Measurements from ENCODE around the gene ZBTB5. TPM values are rescaled to one million over a fixed set of nuclear protein-coding genes. Genes with fewer than 3 reads are reported as not detected.
A peak's percentile ranks its signal among the peaks of the same experiment; 100 is the strongest.
"Not testable (repeated sequence)": the region's sequence is repeated elsewhere in the genome, so short reads cannot be mapped to it uniquely, and the experiment has no call there.

Gene ZBTB5, protein sequence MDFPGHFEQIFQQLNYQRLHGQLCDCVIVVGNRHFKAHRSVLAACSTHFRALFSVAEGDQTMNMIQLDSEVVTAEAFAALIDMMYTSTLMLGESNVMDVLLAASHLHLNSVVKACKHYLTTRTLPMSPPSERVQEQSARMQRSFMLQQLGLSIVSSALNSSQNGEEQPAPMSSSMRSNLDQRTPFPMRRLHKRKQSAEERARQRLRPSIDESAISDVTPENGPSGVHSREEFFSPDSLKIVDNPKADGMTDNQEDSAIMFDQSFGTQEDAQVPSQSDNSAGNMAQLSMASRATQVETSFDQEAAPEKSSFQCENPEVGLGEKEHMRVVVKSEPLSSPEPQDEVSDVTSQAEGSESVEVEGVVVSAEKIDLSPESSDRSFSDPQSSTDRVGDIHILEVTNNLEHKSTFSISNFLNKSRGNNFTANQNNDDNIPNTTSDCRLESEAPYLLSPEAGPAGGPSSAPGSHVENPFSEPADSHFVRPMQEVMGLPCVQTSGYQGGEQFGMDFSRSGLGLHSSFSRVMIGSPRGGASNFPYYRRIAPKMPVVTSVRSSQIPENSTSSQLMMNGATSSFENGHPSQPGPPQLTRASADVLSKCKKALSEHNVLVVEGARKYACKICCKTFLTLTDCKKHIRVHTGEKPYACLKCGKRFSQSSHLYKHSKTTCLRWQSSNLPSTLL
- 10 to 100 TPM; 29.5 to 32.0 (median 31.6) TPM for polyA plus RNA-seq (ENCODE audit: insufficient read length in 4 of 4)

DNA sequence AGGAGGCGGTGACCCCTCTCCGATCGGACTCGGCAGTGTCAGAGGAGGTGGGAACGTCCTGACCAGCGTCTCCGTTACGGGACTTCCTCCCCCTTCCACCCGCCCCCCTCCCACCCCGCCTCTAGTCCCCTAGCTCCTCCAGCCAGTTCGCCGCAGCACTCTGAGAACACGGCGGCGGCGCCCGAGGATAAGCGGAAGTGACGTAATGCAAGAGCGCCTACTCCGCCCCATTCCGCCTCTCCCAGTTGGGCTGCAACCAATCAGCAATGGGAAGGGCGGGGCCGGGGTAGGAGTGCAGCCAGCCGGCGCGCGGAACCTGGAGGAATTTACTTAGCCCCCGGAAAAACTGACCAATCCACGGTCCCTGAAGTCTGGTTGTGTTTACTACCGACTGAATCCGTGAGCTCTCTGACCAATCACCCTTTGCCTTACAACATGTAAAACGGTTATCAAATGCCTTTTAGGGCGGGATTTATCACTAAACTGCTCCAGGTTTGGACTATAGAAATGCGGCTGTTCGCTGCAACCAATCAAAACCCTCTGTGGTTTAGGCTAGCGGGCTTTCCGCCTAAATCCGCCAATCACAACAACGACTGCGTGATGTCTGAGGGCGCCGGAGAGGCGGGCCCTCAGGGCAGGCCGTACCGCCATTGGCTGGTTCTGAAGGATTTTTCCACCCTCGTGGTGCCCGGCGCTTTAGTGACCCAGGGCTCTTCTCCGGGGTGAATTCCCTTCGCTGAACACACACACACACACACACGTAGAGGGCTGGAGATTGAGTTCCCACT, at the start of gene ZBTB5:
ZBTB5 (minus strand) TSS at position 202 of the 788 bp plus-strand sequence. CDS start 22,899 bp downstream, outside the sequence.
- peak; percentile 99 to 100 (median 100) for DNase-seq (ENCODE audit: low read depth in 4 of 4, low spot score in 2 of 4)

DNA sequence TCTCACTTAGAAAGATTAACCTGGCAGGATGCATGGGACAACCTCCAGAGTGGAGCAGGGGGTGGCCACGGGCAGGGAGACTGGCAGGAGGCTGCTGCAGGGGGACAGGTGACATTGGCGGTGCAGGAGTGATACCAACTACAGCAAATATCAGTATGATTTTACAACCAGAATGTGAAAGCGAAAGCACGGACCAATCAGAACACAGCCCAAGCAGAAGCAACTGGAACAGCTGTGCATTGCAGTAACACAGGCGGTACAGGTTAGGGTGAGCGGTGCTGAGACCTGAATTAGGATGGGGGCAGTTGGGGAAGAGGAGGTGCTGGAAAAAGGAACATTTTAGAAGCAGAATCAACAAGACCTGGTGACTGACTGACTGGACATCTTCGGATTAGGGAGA, 49.7 kb upstream of the ZBTB5 start:
- no peak for DNase-seq (ENCODE audit: low read depth in 4 of 4, low spot score in 2 of 4)

DNA sequence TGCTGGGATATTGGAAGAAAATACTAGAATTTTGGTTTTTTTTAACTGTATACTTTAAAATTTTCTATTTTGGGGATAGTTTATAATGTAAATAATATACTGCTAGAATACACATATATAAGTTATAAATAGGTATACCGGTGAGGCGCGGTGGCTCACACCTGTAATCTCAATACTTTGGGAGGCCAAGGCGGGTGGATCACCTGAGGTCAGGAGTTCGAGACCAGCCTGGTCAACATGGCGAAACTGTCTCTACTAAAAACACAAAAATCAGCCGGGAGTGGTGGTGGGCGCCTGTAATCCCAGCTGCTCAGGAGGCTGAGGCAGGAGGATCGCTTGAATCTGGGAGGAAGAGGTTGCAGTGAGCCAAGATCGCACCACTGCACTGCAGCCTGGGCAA, 49.2 kb upstream of the ZBTB5 start:
- DNase-seq (ENCODE audit: low read depth in 4 of 4, low spot score in 2 of 4) = not testable (repeated sequence)

DNA sequence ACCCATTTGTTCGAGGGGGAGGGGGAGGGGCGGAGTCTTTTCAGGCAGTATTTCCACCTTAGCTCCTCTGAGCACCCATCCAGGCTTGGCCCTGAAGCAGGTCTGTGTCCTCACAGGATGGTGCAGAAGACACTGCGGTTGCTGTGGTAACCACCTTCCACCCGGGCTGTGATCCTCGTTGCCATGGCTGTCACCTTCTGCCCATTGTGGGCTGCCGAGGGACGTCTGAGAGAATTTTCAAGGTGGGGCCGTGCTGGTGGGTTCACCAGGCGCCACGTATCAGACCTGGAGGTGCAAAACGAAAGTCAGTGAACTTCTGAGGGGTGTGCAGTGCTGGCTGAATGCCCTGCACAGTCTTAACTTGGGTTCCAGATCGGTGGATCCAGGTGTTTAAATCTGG, 47.2 kb upstream of the ZBTB5 start:
- DNase-seq (ENCODE audit: low read depth in 4 of 4, low spot score in 2 of 4) = no peak

DNA sequence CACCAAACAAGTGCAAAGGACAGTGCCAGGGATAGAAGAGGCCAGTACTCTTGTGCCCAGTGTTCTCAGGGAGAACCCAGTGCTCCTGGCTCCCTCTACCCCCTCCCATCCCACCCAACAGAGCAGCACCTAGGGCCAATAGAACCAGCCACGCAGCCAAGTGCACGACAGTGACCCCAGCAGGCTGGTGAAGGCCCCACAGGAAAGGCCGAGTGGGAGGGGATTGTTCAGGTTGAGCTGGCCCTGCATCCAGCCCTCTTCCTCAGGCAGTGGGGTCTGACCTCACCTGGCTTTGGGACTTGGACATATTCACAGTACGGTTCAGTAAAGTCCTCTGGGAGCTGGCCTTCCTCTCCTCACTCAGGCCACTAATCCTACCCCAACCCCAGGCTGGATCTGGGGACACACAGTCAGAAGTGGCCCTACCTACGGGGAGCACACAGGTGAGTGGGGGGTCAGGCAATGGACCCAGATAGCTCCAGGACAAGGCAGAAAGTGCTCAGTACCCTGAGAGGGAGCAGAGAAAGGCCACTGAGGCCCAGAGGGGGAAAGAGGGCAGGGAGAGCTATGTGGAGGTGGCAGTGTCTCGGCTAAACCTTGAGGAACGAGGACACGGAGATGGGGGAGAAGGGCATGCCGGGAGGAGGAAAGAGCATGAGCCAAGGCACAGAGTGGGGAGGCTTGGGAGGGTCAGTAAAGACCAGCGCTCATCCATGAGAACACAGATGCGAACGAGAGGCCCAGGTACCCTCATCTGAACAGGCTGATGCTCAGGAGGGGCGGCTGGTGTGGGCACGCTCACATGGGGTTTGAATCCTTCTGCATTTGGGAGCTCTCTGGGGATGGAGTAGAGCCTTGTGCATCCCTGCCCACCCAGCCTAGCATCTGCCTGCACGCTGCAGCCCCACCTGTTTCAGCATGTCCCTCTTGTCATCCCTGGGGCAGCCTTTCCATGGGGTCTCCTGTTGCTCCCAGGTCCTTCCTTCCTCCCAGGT, 46.1 kb upstream of the ZBTB5 start:
- no peak for DNase-seq (ENCODE audit: low read depth in 4 of 4, low spot score in 2 of 4)

DNA sequence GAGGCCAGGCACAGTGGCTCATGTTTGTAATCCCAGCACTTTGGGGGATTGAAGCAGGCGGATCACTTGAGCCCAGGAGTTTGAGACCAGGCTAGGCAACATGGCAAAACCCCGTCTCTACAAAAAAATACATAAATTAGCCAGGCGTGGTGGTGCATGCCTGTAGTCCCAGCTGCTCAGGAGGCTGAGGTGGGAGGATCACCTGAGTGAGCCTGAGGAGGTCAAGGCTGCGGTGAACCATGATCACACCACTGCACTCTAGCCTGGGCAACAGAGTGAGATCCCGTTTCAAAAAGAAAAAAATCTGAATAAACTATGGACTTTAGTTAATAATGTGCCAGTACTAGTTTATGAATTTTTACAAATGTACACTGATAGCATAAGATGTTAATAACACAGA, 44.8 kb upstream of the ZBTB5 start:
- not testable (repeated sequence) for DNase-seq (ENCODE audit: low read depth in 4 of 4, low spot score in 2 of 4)

DNA sequence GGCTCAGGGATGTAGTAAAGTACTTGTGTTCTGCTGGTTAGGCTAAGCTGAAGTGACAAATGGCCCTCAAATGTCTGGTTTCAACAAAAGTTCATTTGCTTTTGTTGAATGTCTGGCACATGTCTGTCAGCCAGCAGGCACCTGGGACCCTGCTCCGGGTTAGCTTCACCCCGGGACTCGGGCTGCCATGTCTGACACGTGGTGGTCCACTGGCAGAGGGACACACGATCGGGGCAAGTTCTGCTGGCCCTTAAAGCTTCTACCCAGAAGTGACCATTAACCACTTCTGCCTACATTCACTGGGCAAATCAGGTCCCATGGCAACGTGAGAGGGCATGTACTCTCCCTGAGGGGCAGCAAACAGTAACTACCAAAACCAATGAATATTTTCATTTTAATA, 44.3 kb upstream of the ZBTB5 start:
- DNase-seq (ENCODE audit: low read depth in 4 of 4, low spot score in 2 of 4) = no peak

DNA sequence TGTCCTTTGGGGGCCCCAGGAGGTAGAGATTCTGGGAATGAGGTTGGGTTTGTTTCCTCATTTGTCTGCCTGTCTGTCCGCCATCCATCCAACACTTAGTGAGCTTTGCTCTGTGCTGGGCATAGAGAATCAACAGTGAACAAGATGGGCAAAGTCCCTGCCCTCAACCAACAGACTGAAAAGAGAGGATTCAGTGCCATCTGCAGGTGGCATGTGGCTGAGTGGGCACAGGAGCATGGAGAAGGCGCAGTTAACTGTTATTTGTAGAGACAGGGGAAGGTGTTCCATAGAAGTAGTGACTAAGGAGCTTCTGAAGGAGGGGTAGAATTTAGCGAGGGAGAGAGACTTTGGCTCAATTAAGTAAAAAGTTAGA, 43.6 kb upstream of the ZBTB5 start:
- no peak for DNase-seq (ENCODE audit: low read depth in 4 of 4, low spot score in 2 of 4)

DNA sequence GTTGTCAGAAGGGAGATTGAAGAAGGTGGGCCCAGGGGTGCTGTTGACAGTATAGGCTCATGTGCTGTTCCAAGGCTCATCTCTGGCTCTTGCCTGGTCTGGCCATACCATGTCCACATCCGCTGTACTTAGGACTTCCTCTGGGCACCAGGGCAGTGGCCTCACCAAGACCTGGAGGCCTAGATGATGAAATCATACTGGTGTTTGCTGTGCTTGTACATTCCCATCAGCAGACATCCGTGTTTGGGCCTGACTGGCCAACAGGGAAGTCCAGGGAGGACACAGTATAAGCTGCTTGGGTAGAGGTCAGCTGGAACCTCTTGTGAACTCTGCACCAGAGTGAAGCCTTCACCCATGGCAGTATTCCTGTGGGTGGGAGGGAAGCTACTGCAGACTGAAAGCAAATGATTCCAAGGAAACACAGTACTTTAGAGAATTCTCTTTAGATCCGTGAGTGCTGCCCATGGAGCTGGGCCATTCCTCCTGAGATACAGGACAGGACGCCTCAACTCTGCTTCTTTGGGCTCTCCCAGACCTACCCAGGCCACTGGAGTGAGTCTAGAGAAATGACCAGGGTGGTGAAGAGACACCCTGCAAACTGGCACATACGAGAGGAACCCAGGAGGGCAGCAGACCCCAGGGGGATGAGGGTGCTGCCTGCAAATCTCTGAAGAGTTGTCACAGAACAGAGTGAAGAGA, 43.0 kb upstream of the ZBTB5 start:
- DNase-seq (ENCODE audit: low read depth in 4 of 4, low spot score in 2 of 4) = no peak

DNA sequence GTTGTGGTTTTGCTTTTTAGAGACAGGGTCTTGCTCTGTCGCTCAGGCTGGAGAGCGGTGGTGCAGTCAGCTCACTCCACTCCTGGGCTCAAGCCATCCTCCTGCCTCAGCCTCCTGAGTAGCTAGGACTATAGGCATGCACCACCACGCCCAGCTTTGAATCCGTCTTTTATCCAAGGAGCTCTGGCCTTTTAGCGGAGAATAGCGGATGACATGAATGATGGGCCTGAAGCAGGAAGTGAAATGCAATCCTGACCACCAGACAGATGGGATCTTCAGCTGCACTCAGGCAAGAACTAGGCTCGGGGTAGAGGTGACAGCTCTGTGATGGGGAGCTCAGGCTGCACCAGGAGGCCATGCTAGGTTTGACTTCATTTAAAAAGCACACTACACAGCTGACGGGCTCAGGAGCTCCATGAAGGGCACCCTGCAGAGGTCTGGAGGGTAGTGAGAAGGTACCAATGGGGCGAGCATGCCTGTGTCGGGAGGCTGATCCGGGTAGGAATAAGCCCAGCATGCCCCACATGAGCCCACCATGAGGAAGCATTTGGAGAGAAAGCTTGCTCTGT, 42.4 kb upstream of the ZBTB5 start:
- DNase-seq (ENCODE audit: low read depth in 4 of 4, low spot score in 2 of 4) = no peak

DNA sequence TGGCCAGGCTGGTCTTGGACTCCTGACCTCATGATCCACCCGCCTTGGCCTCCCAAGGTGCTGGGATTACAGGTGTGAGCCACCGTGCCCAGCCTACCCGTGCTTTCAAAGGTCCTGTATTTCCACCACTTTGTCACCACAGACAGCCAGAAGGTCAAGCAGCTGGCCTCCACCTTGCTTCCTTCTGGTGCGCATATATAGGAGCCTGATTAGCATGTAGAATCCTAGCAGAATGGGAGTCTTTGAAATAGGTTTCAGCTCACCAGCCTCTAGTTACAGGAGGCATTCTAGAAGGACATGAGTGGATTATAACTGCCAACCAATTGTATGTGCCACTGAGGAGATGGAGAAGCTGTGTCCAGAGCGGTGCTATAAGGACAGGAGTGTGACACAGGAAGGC, 39.4 kb upstream of the ZBTB5 start:
- DNase-seq (ENCODE audit: low read depth in 4 of 4, low spot score in 2 of 4) = no peak

DNA sequence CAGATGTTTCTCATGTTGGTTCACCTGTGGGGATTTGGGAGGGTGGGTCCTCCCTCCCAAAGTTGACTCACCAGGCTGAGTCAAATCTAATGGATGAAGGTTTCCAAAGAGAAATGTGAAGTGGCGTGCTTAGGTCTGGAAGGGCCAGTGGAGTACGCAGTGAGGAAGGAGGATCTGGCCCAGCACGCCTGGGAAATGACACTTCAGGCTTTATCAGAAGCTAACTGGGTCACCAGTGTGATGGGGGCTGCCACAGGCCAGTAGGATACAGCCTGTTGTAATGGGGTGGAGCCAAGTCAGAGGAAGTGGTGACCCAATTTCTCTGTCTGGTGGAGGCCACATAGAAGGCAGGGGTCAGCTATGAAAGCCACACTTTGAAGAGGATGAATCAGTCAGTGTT, 38.5 kb upstream of the ZBTB5 start:
- no peak for DNase-seq (ENCODE audit: low read depth in 4 of 4, low spot score in 2 of 4)

DNA sequence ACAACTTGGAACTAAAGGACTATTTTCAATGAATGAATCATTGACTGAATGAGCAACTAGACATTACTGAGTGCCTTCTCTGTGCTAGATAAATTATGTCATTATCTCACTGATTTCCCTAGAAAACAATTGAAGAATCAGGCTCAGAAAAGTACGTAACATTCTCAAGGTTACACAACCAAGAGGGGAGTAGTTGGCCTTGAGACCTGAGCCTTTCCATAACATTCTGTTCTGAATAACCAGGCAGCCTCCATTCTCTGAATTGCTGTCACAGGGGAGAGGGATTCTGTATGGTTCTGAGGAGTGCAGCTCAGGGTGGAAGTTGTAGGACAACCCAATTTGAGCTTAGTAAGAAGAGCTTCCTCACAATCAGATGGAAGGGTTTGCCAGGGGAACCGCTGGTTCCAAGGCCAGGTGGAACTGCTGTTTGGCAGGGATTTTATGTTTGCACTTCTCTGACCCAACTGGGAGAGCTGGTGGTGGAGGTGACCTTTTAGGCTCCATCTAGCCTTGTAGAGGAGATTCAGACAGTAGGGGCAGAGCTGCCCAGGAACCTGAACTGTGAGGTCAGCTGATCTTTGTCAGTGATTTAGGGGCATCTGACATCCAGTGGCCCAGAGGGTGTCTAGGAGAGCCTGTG, 36.8 kb upstream of the ZBTB5 start:
- no peak for DNase-seq (ENCODE audit: low read depth in 4 of 4, low spot score in 2 of 4)

DNA sequence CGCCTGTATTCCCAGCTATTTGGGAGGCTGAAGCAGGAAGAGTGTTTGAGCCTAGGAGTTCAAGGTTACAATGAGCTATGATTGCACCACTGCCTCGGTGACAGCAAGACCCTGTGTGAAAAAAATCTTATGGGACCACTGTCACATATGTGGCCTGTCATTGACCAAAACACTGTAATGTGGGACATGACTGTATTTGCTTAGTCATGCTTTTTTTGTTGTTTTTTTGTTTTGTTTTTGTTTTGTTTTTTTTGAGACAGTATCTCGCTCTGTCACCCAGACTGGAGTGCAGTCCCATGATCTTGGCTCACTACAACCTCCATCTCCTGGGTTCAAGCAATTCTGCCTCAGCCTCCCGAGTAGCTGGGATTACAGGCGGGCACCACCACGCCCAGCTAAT, 34.0 kb upstream of the ZBTB5 start:
- no peak for DNase-seq (ENCODE audit: low read depth in 4 of 4, low spot score in 2 of 4)

DNA sequence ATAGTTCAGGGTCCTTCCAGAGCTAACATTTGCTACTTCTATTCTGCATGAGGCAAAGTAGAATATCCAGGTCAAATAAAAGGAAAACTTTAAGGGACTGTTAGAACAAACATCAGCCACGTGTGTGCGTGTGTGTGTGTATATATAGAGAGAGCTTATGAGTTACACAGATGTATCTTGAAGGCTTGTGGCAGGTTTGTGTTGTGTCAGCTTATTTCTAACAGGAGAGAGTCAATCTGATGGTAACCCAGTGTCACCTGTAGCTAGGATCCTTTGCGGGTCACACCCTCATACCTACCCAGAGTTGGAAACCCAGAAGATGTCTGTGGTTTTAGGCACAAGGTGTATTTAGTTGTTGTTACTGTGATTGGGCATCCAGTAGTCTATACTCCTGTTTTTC, 33.2 kb upstream of the ZBTB5 start:
- no peak for DNase-seq (ENCODE audit: low read depth in 4 of 4, low spot score in 2 of 4)

DNA sequence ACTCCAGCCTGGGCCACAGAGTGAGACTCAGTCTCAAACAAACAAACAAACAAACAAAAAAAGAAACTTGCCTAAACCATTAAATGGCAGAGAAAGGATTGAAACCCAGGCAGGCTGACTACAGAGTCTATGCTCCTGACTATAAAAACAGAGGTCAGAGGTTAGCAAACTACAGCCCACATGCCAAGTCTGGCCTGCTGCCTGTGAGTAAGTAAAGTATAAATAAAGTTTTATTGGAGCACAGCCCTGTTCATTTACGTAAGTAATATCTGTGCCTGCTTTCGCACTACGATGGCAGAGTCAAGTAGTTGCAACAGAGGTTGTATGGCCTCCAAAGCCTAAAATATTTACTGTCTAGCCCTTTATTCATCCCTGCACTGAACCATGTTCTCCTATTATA, 32.1 kb upstream of the ZBTB5 start:
- no peak for DNase-seq (ENCODE audit: low read depth in 4 of 4, low spot score in 2 of 4)

DNA sequence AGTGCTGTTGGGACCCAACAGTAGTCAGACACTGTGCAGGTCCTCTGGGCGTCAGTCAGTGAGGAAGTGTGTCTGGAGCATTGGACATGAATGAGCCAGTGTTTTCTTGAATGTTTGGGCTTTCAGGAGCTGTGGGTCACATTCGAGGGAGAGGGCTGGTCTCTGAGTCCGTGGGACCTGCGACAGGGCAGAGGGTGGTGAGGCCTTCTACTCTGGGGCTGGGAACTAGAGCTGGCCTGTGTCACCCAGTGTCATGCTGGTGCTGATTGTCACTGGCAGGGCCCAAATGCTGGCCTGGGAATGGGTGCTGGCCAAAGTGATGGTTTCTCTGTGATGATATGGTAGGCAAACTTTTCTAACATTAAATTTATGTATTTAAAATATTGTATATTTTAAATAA, 30.8 kb upstream of the ZBTB5 start:
- no peak for DNase-seq (ENCODE audit: low read depth in 4 of 4, low spot score in 2 of 4)

DNA sequence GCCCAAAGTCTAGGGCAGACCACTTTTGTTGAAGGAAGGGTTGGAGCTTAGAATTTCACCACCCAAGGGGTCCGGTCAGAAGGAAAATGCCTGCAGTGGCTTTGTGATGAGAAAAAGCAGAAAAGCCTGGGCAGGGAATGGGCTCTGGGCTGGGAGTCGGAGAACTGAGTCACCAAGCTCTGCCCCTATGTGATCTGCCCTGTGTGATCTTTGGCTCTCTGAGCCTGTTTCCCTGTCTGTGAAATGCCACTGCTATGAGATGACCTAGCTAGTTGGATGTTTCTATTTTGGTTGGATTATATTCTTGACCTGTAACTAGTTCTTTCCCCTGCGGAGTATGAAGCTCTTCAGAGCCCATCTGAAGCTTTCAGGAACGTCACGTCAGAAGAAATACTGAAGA, 30.3 kb upstream of the ZBTB5 start:
- DNase-seq (ENCODE audit: low read depth in 4 of 4, low spot score in 2 of 4) = no peak

DNA sequence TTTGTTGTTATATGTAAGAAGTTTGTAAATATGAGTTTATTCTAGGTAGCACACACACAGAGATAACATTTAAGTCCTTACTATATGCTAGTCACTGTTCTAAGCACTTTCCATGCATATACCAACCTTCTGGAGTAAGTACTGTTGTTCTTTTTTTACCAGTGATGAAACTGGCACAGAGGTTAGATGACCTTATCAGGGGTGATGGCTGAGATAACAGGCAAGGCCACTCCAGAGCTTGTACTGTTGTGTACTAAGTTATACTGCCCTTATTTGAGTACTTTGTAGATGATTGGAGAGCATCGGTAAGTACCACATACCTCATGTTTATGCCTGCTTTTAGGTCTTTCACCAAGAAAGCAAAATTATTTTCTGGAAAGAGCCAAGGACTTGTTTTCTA, 26.7 kb upstream of the ZBTB5 start:
- no peak for DNase-seq (ENCODE audit: low read depth in 4 of 4, low spot score in 2 of 4)
